Activated T-cell treated with anti-CD3 and anti-CD28 coated beads, Interleukin-2, amount 50 U/mL, for 1 hour (primary cell): ENCODE results near the gene LMAN1L.
"Not testable (repeated sequence)": the region's sequence is repeated elsewhere in the genome, so short reads cannot be mapped to it uniquely, and the experiment has no call there.

ENCODE experiments used
- DNase-seq: peaks from one replicate; pipeline ENCODE4 v3.0.0-alpha.2; 2020

LMAN1L gene

DNA sequence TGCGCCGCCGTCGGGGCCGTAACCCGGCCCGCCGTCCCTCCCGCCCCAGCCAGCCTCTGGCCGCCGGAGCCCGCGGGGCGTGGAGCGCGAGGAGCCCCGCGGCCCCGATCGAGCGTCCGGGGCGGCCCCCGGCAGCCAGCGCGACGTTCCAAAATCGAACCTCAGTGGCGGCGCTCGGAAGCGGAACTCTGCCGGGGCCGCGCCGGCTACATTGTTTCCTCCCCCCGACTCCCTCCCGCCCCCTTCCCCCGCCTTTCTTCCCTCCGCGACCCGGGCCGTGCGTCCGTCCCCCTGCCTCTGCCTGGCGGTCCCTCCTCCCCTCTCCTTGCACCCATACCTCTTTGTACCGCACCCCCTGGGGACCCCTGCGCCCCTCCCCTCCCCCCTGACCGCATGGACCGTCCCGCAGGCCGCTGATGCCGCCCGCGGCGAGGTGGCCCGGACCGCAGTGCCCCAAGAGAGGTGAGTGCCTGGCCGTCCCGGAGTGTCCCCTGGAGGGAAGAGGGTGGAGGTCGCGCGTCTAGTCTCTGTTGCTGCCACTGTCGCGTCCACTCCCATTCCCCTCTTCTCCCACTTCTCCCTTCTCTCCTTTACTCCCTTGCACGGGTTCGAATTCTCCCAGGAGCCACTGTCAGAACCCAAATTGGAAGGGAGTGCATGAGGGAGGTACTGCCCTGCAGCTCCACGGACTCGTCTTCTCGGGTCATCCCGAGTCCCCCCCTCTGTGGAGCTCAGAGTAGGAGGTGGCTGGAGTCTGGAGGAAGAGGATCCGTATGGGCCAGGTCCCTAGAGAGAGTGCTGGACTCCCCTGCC, 30.2 kb upstream of the LMAN1L start:
- no peak for DNase-seq

DNA sequence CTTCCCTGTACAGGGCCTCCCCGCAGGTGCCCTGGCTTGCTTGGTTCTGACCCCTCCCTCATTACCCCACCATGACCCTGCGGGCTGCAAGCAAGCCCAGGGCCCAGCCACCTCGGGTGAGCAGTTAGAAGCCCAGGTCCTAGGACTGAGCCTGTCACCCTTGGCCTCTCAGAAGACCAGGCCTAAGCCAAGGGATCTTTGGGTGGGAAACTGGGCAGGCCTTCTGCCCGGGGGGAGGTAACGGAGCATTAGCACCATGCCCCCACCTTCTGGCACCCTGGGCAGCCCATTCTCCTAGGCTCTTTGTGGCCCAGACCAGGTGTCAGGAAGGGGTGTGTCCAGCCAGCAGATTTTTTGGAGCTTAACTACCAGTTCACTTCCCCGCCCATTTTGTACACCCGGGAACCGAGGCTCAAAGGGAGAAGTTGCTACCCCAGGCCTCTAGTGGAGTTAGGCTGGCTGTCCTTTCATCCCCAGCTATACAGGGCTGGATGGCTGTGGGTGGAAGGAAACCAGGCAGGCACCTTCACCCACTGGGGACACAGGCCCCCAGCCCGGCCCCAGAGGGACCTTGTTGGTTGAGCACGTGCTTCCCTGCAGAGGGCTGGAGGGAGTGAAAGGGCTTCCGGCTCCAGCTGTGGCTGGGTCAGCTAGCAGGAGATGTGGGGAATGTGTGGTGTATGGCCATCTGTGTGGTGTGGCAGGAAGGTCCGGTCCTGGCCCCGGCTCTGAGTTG, 29.4 kb upstream of the LMAN1L start:
- no peak for DNase-seq

GRCh38 chr15:74783808-74784175, 28.8 kb upstream of the LMAN1L start:
- no peak for DNase-seq

GRCh38 chr15:74784426-74785193, 28.0 kb upstream of the LMAN1L start:
- no peak for DNase-seq

DNA sequence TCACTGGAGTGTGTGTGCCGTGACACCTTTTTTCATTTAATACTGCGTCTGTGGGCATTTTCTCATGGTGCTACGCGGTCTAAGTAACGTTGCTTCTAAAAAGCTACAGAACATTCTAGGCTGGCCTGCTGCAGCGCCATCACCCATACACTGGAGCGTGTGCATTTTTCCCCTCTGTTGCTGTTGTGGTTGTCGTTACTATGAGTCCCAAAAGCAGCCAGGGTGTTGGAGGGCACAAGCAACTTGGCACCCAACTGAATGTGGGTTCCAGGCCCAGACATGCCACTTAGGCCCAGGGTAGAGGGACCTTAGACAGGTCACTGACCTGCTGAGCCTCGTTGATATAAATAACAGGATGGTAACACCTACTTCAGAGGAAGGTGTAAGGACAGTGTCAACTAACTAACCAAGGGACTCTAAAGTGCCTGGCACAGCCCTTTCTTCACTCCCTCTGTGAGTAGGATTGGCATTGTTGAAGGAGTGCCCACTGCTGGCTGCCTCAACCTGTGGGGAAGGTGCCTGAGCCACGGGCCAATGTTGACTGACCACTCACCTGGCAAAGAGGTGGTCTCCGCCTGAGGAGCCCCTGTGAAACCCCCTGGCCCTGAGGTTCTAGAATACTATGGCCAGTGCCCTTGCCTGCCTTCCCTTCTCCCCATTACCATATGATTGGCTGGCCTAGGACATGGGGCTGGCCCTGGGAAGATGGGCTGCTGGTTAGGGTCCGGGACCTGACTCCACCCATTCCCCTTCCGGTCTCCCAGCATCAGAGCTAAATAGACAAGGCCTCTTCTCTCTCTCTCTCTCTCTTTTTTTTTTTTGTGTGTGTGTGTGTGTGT, 27.2 kb upstream of the LMAN1L start:
- DNase-seq = no peak

- not testable (repeated sequence) for DNase-seq
Measured at GRCh38 chr15:74786081-74786480, 26.6 kb upstream of the LMAN1L start.

GRCh38 chr15:74786551-74787165, 26.0 kb upstream of the LMAN1L start:
- no peak for DNase-seq

DNA sequence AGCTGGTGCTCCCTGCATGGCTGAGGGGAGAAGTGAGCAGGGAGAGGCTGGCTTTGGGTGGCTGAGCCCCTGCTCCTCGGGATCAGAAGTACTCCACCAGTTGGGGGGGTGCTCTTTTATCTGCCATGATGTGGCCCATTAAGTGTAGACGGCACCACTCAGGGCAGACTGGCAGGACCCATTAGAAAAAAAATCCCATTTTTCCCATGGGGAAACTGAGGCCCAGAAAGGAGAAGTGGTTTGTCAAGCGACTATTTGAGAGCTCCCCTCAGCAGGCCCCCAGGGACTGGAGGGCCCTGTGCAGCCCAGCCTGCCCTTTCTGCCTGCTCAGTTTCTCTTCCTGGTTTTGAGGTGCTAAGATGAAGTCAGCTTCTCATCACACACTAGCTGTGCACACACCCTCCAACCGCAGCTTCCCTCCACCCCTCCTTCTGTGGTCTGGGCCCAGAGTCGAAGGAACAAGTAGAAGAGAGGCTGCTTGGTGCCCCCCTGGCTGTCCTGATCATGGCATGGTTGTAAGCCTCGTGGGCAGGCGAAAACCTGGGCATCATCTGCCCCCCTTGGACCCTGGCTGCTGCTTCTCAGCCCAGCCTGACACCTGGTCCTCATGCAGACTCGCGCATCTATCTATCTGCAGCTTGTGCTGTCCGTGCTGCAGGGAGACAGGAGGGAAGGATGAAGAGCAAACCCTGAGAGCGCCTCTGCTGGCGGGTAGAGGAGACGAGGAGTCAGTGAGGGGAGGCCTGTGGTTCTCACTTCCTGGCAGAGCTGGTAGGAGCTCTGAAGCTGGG, 25.2 kb upstream of the LMAN1L start:
- DNase-seq = peak; percentile 85

DNA sequence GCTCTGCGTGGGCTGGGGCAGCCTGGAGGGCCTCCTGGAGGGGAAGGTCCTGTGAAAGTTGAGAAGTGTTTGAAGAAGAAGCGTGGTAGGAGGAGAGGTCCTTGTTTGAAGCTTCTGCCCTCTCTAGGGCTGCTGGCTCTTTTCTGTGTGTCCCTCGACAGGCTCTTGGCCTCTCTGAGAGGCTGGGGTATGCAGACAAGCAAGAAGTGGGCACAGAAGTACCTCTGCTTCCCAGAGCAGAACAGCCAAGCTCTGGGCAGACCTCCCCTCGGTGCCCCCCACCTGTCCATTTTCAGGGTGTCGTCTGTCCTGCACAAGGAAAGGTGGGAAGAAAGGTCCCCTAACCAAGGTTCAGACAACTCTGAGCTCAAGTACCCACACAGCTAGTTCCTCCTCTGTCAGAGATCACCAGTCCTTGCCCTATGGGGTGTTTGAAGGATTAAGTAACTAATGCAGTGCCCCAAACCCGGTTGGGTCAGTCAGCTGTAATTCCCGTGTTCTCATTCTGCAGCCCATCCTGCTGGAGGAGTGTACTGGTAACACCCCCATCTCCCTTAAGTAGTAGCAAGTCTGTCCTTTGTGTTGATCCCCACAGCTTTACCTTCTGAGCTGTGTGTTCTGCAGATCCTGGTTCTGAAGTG, 24.5 kb upstream of the LMAN1L start:
- DNase-seq = no peak

- DNase-seq = peak; percentile 57
Measured at GRCh38 chr15:74788683-74789151, 23.9 kb upstream of the LMAN1L start.

GRCh38 chr15:74789171-74789631, 23.4 kb upstream of the LMAN1L start:
- DNase-seq = no peak

DNA sequence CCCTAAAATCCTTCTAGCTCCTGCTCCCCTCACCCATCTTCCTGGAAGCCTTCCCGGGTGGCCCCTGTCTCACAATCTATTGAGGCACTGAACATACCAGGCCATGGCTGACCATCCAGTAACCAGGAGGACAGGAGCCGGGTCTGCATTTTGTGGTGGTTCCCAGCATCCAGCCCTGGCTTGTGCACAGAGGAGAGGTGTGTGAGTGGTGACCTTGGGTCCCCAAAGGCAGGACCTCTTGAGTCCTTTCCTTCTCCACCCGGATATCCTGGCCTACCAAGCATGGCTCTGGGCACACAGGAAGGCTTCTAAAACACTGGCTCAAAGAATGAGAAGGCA, 22.9 kb upstream of the LMAN1L start:
- no peak for DNase-seq

DNA sequence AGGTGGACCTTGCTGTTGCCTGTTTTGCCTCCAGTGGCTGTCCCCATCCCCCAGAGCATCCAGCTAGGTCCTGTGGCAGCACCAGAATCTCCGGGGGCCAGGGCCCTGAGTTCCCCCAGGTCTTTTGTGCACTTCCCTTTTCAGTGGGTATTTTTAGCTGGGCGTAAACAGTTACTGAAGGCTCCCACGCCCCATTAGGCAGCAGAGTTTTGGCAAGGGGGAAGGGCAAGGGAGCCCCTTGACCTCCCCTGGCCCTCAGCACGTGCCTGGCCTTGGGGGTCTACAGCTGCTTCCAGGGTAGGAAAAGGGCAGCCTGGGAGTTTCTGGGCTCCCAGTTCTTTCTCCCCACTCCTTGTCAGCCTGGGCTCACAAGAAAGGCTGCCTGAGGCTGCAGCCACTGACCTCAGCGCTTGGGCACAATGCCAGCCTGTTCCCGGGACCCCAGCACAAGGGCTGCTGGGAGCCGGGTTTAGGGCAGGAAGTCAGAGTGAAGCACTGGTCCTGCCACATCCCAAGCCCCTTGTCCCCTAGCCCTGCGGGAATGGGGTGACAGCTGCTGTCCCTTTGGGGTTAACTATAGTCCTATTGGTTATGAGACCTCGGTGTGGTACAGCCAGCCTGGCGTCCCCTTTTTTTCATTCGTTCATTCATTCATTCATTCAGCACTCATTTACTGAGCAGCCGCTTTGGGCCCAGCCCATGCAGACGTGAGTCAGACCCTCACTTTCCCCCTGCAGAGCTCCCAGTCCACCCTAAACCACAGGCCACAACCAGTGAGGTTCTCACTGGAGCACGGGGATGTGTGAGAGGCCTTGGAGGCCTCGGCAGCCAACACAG, 22.3 kb upstream of the LMAN1L start:
- no peak for DNase-seq

DNA sequence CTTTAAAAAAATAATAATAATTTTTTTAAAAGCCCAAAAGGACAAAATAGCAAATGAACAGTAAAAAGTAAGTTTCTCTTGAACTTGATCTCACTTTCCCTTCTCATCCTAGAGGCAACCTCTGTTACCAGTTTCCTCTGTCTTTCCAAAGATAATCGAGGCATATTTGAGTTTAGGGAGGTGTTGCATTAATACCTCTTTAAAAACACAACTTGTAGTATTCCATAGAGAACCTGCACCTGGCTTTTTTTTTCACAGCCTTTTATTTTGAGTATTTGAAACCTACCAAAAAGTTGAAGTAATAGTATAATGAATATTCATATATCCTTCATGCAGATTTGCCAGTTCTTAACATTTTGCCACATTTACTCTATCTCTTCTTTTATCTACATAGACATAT, 21.6 kb upstream of the LMAN1L start:
- no peak for DNase-seq

- no peak for DNase-seq
Measured at GRCh38 chr15:74791667-74792066, 21.0 kb upstream of the LMAN1L start.

GRCh38 chr15:74792227-74793016, 20.2 kb upstream of the LMAN1L start:
- DNase-seq = no peak

DNA sequence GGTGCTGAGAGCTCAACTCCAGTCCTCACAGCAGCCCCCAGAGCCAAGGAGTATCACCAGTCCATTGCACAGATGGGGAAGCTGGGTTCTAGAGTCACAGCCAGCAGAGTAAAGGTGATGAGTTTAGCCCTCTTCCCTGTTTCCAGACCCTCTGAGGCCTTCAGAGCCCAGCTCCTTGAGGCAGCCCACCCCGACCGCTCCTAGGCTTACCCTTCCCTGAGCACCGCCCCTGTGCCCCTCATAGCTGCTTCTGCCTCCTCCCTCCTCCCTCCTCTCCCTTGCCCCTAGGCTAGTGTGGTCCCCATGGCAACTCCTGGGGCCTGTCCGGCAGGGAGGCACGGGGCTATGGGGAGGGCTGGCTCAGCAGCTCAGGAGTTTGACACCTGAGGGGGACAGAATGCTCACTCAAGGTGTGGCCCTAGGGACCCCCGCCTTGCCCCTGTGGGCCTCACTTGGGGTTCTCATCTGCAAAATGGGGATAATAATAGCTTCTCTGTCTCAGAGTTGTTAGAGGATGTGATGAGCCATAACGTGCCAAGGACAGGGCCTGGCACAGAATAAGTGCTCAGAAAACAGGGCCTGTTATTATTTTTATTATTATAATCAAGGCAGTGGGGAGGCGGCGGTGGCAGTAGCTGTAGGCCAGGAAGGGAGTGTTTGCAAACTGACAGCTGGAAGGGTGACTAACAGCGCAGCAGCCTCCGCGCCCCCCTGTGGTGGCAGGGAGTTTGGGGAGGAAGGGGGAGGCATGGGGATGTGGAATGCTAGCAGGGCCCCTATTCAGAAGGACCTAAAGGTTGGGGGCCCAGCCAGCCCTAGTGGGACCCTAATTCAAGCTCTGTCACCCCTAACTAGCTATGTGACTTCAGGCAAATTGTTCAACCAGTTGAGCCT, 19.3 kb upstream of the LMAN1L start:
- peak; percentile 84 for DNase-seq
